Hematopoietic multipotent progenitor cell treated with erythropoietin and hydrocortisone succinate and interleukin-3 and kit ligand, for 8 days (in vitro differentiated cells): ENCODE data around the gene FAM174C.
"Not testable (repeated sequence)": the region's sequence is repeated elsewhere in the genome, so short reads cannot be mapped to it uniquely, and the experiment has no call there.

ENCODE experiments used
- DNase-seq: peaks from one replicate; pipeline ENCODE4 v3.0.0-alpha.2; 2015

The FAM174C gene

DNA sequence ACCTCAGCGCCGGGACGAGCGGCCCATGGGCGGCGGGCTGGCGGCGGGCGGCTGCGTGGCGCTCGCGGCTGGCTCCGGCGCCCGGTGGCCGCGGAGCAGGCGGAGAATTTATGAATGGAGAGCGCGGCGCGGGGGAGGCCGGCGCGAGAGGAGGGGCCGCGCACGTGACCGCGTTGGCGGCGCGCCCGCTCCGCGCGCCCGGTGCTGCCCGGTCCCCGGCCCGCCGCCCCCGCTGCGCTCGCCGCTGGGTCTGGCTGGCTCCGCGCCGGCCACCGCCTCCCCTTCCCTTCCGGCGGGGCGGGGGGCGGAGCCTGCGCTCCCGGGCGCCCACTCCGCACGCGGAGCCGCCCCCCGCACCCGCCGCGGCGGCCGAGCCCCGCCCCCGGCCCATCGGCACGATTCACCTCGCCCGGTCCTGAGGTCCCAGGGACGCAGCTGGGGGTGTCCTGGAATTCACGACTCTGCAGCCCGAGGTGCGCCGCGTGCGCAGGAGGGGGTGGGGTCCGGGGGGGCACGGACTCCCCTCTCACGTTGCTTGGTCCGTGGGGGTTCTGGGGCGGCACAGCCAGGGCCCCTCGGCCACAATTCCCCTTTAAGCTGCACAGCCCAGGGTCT, 37.5 kb upstream of the FAM174C start, which contains the start of gene CBARP:
Gene CBARP (minus strand): TSS at position 252 of the 615 bp plus-strand sequence. CDS start 1,905 bp downstream, outside the sequence.
- DNase-seq, result no peak

DNA sequence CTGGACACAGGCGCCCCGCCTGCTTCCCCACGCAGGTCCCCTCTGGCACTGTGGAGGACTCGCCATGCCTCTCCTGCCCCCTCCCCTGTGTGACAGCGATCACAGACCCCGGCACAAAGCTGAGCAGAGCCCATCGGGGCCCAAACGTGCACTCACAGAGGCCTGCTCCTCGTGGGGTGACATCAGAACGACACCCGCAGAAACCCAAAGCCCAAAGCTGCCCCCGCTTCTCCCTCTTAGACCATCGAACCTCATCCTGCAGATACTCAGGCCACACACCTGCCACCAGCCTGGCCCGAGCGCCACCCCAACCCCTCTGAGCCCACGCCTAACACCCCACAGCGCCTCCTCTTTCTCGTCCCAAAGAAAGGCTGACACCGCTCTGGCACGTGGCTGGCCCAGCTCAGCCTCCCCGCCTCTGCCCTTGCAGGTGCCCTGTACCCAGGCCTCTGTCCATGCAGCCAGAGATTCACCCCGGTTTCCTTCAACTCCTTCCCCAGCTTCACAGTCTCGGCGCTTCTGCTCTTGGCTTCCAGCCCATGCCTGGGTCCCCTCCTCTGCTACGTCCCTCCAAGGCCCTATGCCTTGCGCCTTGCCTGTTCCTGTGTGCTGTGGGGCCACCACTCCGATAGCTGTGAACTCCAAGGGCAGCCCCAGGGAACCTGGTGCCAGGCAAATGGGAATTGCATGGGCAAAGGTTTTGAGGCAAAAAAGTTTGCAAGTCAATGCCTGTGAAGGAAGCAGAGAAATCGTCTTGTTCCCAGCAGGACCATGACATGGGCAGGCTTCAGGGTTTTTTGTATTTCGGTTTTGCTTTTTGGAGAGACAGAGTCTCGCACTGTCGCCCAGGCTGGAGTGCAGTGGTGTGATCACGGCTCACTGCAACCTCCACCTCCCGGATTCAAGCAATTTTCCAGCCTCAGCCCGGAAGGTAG, 36.7 kb upstream of the FAM174C start:
- no peak for DNase-seq

- DNase-seq, result no peak
Observed at GRCh38 chr19:1239420-1239795, 35.9 kb upstream of the FAM174C start.

DNA sequence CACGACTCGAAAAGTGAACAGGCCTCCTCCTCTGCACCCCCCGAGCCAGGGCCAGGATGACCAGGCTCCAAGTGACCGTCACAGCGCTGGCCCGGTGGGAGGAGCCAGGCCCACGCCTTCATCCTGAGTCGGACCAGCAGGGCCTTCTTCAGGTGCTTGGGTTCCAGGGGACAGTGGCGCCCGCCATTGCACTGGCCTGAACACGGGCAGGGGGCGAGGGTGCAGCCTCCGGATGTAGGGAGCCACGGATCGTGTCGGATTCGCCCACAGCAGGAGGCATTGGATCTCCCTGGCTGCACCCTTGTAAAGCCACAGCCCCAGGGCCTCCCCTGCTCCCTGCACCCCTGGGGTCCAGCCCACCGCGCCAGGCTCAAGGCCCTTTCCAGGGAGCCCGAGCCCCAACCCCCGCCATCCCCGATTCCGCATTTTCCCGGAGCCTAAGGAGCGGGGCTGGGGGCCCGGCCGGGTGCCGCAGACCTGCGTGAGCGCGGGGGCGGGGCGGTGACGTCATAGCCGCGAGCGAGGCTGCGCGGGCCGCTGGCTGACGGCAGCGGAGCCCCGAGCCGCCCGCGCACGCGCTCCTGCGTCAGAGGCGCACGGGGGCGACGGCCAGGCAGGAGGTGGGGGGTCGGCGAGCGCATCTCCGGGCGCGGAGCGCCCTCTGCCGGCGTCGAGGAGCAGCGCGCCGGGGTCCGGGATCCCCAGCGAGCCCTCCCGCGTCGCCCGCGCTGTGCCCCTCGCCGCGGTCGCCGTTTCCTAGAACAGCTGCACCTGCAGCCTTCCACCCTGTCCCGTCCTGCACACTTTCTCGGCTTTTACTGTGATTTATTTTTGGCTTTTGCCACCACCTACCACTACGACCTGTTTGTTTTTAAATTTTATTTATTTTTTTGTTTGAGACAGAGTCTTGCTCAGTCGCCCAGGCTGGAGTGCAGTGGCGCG, 35.3 kb upstream of the FAM174C start:
- DNase-seq, result peak; percentile 84

DNA sequence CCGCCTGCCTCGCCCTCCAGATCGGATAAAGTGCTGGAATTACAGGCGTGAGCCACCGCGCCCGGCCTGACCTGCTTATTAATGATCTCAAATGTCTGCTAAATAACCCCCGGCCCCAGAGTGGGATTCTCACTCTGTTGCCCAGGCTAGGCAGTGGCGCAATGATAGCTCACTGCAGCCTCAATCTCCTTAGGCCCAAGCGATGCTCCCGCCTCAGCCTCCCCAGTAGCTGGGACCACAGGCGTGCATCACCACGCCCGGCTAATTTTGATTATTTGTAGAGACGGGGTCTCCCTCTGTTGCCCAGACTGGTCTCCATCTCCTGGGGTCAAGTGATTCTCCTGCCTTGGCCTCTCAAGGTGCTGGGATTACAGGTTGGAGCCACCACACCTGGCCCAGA, 34.4 kb upstream of the FAM174C start:
- no peak for DNase-seq

GRCh38 chr19:1241417-1242095, 33.8 kb upstream of the FAM174C start, which contains the start of gene ATP5F1D:
Gene ATP5F1D, plus strand, starts transcription at chr19:1241751. Its CDS starts 100 bp downstream, at chr19:1241851.
- DNase-seq, result peak; percentile 96

DNA sequence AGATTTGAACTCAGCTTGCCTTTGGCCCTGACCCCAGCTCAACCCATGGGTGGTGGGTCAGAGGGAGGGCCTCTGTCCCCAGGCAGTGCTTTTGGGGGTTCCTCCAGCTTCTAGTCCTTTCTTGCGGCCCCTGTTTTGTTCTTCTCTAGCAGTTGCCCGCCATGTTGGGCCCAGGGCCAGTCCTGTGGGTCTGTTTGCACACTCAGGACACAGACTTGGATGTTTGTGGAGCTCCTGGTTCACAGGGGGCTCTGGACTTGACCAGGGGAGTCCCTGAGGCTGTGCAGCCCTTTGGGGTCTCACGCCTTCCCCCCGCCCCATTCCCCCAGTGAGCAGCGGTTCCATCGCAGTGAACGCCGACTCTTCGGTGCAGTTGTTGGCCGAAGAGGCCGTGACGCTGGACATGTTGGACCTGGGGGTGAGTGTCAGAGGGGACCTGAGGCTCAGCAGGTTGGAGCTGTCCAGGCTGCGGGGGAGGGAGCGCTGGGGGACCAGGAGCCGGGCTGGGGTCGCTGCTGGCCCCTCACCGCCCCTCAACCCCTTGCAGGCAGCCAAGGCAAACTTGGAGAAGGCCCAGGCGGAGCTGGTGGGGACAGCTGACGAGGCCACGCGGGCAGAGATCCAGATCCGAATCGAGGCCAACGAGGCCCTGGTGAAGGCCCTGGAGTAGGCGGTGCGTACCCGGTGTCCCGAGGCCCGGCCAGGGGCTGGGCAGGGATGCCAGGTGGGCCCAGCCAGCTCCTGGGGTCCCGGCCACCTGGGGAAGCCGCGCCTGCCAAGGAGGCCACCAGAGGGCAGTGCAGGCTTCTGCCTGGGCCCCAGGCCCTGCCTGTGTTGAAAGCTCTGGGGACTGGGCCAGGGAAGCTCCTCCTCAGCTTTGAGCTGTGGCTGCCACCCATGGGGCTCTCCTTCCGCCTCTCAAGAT, 31.3 kb upstream of the FAM174C start:
- DNase-seq, result peak; percentile 85

DNA sequence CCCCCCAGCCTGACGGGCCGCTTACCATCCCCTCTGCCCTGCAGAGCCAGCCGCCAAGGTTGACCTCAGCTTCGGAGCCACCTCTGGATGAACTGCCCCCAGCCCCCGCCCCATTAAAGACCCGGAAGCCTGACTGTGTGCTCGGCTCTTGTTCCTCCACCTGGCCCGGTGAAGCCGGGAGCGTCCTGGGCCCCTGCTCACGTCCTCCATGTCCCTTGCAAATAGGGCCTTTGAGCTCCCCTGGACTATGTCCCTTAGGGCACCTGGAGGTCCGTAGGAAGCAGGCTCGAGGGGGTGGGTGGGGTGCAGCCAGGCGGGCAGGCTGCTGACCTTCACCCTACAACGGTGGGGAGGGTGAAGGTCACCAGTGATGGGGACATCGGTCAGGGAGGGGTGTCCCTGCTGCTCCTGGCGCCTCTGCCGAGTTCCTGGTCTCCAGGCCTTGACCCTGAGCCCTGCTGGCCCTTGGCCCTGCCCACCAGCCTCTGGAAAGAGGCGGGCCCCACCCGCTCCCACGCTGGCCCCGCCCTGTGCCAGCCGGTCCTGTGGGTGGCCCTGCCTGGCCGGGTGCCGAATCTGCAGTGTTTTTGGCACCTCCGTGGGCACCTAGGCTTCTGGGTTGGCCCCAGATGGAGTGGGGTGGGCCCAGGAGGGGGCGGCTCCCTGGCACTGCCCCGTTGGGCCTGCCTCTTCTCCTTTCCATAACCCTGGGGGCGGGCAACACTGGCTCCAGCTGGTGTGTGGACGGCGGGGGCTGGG, 30.5 kb upstream of the FAM174C start:
- DNase-seq, result peak; percentile 67

- DNase-seq, result no peak
Observed at GRCh38 chr19:1245494-1246264, 29.7 kb upstream of the FAM174C start.

DNA sequence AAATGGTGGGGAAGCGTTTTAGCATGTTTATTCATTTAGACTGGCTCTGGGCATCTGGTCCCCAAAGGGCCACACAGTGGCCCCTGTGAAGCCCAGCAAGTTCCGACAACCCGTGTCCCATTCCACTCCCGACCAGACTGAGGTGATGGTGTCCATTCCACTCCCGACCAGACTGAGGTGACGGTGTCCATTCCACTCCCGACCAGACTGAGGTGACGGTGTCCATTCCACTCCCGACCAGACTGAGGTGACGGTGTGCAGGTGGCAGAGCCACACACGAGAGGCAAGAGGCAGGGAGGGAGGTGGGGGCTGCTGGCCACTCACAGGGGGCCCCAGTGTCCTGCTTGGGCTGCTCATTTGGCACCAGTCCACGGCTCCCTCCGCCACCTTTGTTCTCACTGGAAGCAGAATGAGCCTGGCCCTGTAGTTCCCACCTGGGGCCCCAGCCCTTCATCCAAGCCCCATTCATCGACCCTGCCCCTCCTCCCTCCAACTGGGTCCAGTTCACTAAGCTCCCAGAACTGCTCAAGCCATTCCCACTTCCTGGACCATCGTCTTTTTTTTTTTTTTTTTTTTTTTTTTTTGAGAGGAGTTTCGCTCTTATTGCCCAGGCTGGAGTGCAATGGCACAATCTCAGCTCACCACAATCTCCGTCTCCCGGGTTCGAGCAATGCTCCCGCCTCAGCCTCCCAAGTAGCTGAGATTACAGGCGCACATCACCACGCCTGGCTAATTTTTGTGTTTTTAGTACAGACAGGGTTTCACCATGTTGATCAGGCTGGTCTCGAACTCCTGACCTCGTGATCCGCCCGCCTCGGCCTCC, 28.9 kb upstream of the FAM174C start:
- not testable (repeated sequence) for DNase-seq

DNA sequence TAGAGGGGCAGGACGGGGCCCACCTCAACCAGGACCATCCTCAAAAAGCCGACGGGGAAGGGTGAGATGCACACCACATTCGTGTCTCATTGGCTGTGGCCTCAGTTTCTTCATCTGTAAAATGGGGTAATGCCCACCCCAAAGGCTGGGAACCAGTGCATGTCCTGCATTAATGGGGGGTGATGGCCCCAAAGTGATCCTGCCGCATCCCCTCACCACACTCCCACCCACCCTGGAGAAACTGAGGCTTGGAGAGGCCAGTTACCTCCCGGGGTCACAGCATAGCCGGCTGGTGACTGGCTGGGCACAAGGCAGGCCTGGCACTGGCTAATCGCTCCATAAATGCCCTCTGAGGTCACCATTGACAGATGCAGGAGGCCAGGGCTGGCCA, 27.6 kb upstream of the FAM174C start:
- DNase-seq, result no peak

DNA sequence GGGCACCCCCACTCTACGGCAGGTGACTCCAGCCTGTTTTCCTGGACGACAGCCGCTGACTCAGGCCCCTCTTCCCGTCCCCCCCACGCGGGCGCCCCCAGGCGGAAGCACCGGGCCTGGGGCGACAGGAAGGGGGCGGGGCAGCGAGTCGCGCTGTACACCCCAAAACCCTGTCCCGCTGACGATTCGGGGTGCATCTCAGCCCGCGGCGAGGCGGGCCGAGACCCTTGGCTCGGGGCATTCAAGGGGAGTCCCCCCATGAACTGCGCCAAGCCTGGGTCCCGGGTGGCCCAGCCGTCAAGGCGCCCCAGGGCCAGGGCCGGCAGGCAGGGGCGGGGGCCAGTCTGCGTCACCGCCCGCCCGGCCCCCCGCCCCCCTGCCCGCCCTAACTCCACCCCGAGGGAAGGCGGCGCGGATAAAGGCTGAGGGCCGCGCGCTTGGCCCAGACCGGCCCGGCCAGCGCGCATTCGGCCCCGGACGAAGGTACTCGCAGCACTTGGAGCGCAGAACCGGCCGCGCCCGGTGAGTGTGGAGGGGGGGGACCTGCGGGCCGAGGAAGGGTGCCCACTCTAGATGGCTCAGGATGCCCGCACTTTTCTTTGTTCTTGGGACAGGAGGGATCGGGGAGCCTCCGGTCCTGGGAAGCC, 27.1 kb upstream of the FAM174C start, which contains the start of gene MIDN:
Gene MIDN (plus strand): TSS at position 445 of the 647 bp plus-strand sequence. CDS start 1,714 bp downstream, outside the sequence.
- DNase-seq, result peak; percentile 67

- peak; percentile 65 for DNase-seq
Observed at GRCh38 chr19:1248786-1249297, 26.5 kb upstream of the FAM174C start.

DNA sequence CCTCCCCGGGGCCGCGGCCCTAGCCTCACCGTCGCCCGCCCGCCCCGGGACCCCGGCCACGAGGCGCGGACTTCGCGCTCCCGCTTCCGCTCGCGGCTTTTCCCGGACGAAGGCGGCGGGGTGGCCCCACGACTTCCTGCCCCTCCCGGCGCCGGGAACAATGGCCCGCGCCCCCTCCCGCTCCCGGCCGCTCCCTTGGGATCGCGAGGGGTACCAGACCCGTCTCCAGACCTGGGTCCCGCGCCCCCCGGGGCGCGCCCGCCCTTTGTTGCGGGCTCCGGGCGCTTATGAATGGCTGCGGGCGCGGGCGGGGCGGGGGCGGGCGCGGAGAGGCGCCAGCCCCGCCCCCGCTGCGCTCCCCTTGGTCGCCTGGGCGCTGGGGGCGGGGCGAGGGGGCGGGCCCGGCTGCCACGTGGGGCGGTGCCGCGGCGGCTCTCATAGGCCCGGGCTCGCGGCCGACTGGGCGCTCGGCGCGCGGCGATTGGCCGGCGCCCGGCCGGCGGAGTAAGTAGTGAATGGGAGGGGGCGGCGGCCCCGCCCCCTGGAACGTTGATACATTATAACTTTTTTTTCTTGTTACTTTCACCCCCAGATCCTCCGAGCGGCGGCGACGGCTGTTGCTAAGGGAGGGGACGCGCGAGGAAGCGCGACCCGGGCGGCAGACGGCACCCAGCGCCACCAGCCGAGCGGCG, 25.9 kb upstream of the FAM174C start:
- peak; percentile 95 for DNase-seq

- no peak for DNase-seq
Observed at GRCh38 chr19:1249990-1250436, 25.3 kb upstream of the FAM174C start.

DNA sequence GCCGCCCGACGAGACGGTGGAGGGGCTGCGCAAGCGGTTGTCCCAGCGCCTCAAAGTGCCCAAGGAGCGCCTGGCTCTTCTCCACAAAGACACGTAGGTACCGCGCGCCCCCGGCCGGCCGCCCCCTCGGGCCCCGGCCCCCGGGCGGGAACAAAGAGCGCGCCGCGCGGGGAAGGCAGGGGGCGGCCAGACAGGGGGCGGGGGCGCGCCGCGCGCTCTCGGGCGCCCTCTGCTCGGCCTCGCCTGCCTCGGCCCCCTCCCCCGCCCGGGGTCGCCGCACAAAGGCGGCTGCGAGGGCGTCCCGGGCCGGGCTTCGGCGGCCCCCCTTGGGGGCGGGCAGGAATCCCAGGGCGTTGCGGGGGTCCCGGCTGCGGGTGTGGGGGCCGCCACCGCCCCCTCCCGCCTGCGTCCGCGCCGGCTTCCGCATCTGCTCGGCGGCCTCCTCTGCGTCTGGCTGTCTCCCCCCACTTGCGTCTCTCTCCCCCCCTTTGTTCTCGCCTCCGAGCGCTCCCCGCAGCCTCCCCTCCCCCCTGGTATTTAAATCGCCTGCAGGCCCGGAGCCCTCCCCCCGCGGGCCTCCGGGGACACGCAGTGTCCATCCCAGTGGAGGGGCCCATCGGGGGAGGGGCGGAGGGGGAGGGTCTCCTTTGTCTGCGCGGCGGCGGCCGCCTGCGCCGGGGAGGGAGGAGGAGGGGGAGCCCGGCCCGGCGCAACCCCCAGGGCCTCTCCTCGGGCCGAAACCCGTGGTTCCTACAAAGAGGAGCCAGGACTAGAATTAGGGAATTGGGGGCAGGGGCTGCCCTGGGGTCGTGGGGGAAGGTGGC, 24.7 kb upstream of the FAM174C start:
- peak; percentile 43 for DNase-seq
